GM18499 (cell line): Measurements from ENCODE around the gene B9D2.
A peak's percentile ranks its signal among the peaks of the same experiment; 100 is the strongest.
"Not testable (repeated sequence)": the region's sequence is repeated elsewhere in the genome, so short reads cannot be mapped to it uniquely, and the experiment has no call there.

Experiments used
- ATAC-seq: cut with Tn5 transposase; IDR thresholded peaks from one replicate; pipeline ENCODE4 v1.9.1; 2021; ENCODE audit warnings: moderate number of reproducible peaks; ENCODE audit not compliant: insufficient read depth, unreplicated experiment

The B9D2 gene

DNA sequence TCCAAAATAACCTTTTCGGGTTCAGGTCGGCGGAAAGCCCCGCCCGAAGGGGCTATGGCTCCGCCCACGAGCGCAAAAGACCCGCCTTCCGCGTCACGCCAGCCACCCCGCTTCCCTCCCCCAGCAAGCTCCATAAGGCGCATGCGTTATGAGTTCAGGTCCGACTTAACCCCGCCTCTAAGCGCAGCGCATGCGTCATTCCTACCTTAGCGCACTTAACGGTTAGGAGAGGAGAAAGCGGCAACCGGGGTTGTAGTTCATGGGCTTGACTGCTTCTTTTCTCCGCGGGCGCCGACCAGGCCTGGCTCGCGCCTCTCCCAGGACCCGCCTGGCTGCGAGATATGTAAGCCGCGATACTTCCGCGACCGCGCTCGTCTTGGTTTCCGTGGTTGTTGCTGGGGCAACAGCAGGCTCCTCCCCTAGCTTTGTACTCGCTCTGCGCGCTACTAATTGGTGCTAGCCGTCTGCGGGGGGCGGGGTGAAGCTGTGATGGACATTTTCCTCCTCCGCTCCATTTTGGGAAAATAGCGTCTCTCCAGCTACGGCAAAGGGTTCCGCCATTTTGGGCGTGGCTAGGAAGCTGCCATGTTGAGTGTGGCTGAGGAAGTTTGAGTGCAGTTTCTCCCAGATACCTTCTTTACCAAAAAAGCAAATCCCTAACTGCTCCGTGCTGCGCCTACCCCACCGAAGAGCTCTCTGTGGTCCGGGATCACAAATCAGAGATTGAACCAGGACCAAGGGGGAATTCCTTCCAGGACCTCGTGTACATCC is at the start of gene B9D2:
Gene B9D2, minus strand, starts transcription at position 397 of the 771 bp plus-strand sequence. CDS start 630 bp downstream, outside the sequence.
- ATAC-seq: peak; percentile 67

DNA sequence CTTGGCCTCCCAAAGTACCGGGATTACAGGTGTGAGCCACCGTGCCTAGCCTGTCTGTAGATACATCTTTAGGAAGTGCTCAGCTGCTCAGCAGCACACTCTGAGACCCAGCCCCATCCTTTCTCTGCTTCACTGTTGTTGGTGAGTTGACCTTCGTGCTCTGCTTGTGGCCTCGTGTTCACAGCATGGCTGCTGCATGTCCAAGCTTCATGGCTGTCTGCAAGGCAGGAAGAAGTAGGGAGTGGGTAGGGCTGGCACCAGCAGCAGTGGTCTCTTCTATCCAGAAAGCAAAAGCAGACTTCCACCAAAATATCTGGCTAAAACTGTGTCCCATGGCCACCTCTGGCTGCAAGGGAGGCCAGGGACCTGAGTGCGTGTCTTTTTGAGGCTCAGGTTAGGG is 49.0 kb upstream of the B9D2 start:
- no peak for ATAC-seq

DNA sequence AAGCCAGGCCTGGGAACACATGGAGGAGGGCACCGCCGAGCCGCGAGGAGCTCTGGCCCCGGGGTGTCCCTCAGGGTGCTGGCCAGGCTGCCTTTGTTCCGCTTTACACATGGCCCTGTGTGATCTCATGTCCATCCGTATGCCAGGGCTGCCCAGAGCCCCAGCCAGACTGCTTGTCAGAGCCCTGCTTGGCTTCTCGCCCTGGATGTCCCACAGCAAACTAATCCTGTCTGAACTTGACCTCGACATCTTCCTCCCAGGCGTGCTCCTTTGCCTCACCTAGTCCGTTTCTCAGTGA is 48.0 kb upstream of the B9D2 start:
- no peak for ATAC-seq

DNA sequence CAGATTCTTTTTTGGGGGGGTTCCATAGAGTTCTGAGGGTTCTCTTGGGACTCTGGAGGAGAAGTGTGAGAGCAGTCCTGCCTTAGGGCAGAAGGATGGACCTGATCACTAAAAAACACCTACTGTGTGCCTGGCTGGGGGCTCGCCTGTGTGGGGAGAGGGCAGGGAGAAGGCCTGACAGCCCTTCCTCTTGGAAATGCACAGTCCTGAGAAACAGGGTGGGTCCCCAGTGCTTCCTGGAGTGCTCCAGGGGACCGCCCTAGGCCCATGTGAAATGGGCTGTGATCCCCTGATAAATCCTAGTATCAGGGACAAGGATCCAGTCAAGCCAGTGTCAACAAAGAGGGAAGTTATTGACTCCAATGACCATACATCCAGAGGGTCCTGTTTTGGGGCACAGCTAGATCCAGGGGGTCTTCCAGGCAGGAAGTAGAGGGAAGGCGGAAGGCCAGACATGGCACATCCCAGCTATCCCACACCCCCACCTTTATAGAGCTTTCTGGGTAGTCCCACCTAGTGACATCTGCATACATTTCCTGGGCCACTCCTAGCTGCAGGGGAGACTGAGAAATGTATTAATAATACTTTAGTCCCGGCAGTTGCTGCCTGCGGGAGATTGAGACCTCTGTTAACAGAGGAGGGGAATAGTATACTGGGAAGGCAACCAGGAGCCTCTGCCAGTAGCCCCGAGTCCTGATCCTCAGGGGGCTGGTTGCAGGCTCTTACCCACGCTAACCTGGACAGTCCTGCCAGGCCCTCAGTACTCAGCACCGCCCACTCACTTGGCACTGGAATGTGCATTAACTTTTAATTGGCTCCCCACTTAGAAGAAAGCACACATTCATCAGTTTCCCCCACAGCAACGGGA is 47.4 kb upstream of the B9D2 start:
- no peak for ATAC-seq

DNA sequence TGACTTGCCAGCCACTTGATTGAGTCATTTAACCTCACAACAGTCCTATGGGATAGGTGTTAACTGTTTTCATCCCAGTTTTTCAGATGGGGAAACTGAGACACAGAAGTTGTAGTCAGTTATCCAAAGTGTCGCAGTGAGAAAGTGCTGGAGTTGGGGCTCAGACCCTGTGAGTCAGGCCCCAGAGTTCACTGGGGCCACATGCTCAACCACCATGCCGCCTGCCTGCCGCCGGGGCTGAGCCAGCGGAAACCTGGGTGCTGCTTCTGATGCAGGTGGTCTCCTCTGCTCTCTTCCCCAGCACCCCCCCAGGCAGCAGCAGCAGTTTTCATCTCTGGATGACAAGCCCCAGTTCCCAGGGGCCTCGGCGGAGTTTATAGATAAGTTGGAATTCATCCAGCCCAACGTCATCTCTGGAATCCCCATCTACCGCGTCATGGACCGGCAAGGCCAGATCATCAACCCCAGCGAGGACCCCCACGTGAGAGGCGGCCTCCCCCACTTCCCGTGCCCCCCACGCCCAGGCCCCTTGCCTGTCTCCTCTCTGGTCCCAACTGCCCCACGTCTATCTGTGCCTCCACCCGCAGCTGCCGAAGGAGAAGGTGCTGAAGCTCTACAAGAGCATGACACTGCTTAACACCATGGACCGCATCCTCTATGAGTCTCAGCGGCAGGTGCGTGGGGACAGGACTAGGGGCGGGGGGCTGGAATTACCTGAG is 46.5 kb upstream of the B9D2 start:
- no peak for ATAC-seq

DNA sequence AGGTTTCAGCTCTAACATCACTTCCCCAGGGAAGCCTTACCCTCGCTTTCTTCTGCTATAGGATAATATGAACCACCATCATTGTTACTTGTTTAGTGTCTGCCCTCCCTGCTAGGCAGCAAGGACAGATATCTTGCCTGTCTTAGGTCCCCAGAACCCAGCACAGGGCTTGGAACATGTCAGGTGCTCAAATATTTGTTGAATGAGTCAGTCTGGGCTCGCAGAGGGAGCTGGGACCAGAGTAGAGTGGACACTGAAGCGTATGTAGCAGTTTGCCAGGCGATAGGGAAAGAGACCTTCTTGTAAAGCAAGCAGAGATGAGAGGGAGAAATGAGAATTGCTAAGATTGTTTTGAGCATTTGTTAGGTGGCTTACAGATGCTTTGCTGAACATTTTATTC is 45.3 kb upstream of the B9D2 start:
- ATAC-seq: no peak

GRCh38 chr19:41408846-41409245 is 44.9 kb upstream of the B9D2 start:
- ATAC-seq: not testable (repeated sequence)

- no peak for ATAC-seq
These were observed 44.3 kb upstream of the B9D2 start for GRCh38 chr19:41408256-41408655.

DNA sequence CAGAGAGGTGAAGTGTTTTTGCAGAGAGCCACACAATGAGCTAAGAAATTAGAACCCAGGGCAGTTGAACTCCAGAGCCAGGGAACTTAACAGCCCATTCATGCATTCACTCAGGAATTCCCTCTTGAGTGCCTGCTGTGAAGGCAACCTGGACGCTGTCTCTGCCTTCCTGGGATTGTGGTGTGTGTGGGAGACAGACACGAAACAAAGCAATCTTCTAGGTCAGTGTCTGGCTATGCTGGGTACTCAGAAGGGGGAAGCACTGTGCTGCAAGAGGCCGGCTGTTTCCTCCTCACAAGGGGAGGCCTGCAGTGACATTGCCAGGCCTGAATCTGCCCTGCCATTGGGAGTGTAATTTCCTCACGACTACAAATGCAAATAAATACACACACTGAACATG is 43.3 kb upstream of the B9D2 start:
- ATAC-seq: no peak

- no peak for ATAC-seq
These were observed 41.8 kb upstream of the B9D2 start for GRCh38 chr19:41405776-41406175.

- no peak for ATAC-seq
These were observed 39.4 kb upstream of the B9D2 start for GRCh38 chr19:41403181-41403970.

- no peak for ATAC-seq
These were observed 38.1 kb upstream of the B9D2 start for GRCh38 chr19:41402010-41402409.

DNA sequence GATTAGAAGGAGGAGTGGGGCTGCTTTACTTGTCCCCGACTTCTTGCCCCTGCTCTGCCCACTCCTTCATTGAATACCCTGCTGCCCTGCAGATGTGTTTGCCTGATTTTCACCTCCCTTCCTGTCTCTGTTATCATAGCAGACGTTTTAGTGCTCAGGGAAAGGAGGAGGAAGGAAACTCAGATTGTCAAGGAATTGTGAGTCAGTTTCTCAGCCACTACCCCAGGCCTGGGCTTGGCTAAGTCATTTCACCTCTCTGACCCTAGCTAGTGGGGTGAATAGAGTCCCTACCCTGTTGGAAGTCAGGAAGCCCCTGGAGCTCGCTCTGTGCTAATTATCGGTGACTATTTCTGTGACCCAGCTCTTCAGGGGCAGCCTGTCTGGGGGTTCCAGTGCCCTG is 37.5 kb upstream of the B9D2 start:
- ATAC-seq: no peak

DNA sequence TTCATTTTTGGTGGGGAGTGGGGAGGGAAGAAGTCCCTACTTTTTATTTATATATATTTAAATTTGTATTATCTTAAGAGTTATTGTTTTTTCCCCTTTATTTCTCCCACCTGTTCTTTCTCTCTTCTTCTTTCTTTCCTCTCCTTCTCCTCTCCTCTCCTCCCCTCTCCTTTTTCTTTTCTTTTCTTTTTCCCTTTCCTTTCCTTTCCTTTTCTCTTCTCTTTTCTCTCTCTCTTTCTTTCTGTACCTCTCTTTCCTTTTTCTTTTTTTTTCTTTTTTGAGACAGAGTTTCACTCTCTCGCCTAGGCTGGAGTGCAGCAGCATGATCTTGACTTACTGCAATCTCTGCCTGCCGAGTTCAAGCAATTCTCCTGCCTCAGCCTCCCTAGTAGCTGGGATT is 35.6 kb upstream of the B9D2 start:
- ATAC-seq: no peak

- ATAC-seq: no peak
These were observed 35.1 kb upstream of the B9D2 start for GRCh38 chr19:41399091-41399490.

GRCh38 chr19:41398598-41398997 is 34.6 kb upstream of the B9D2 start:
- no peak for ATAC-seq

- ATAC-seq: no peak
These were observed 34.1 kb upstream of the B9D2 start for GRCh38 chr19:41398050-41398418.

DNA sequence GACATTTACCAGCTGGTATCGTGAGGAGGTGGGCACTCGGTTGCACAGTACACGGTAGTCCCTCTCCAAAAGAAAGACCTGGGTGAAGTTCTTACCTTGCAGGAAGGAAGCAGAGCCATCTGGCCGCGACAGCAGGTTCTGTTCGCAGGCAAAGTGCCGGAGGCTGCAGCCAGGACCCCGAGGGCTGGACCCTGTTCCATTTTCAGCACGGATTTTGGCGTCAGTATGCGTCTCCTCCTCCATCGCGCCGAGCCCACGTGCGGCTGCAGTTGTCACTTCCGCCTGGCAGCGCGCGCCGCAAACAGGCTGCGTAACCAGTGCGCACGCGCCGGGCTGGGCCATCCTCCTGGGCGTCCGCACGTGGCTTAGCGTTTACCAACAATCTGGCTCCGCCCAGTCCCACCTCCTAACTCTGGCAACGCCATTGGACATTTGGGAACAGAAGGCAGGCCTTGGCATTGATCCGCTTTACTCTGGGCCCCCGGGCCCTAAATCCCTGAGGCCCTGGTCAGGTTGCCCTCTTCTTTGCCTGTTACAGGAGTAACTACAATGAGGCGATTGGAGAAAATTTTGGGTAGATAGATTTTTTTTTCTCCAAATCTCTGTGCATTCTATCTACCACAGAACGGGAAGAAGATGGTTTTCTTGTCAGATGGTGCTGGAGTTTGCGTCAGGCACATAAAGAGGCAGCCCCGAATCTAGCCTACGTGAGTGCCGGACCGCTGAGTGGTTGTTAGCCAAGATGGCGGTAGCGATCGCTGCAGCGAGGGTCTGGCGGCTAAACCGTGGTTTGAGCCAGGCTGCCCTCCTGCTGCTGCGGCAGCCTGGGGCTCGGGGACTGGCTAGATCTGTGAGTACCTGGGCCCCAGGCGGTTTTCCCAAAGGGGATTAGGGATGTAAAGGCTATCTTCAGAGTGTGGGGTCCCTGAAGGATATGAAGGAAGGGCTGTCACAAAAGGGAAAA is 33.4 kb upstream of the B9D2 start, which contains the start of the genes BCKDHA and EXOSC5:
Gene BCKDHA, plus strand, starts transcription at position 733 of the 964 bp plus-strand sequence. Its CDS starts 10 bp downstream, at position 743.
Gene EXOSC5, minus strand, starts transcription at position 274 of the 964 bp plus-strand sequence. Its CDS starts 31 bp downstream, at position 243.
- peak; percentile 89 for ATAC-seq

- no peak for ATAC-seq
These were observed 31.4 kb upstream of the B9D2 start for GRCh38 chr19:41395355-41395754.
